Bronchial epithelial cell (primary cell): ENCODE measurements around the gene ACER1. TPM values are rescaled to one million over a fixed set of nuclear protein-coding genes. Genes with fewer than 3 reads are reported as not detected.

ENCODE experiments used
- DNase-seq: peaks from one replicate; pipeline ENCODE4 v3.0.0-alpha.2; 2010; ENCODE audit warnings: low read depth
- FAIRE-seq: peaks from 2 replicates; lab custom pipeline; 2011; peaks lifted over from hg19 to GRCh38; lab: Jason Lieb, UNC
- H3K27me3 ChIP-seq: 2 replicates; pipeline ENCODE4 v1.5.1; 2011; ENCODE audit warnings: low read length; ENCODE audit not compliant: control insufficient read depth, insufficient read depth
- H3K36me3 ChIP-seq: 2 replicates; pipeline ENCODE4 v1.5.1; 2011; ENCODE audit warnings: low read length; ENCODE audit not compliant: control insufficient read depth, insufficient read depth
- H3K4me3 ChIP-seq: 2 replicates; pipeline ENCODE4 v1.5.1; 2011; ENCODE audit warnings: mild to moderate bottlenecking, low read depth, low read length, control low read depth
- CTCF ChIP-seq: IDR thresholded peaks from 2 replicates; pipeline ENCODE4 v1.5.1; 2011; ENCODE audit warnings: mild to moderate bottlenecking, moderate library complexity, low read length, control low read depth, inconsistent platforms; ENCODE audit not compliant: insufficient read depth, severe bottlenecking
- total RNA-seq: library from RNA; depleted of rRNA; stranded (reverse); fragments of >200 nt; gene quantifications from 2 replicates; pipeline ENCODE4 v1.2.1, GENCODE V29; 2014

ACER1 gene
- total RNA-seq, 1 donor from 2014 or later, result not detected

- FAIRE-seq (no peak), DNase-seq (no peak)
- Histone ChIP-seq H3K36me3 (peaks cover 20% of the 10 kb centered on the region), H3K27me3 (no peaks in the 10 kb centered on the region), H3K4me3 (no peak overlapping the region)
- TF ChIP-seq CTCF, result no peak
These were observed 69.5 kb downstream of the ACER1 start for GRCh38 chr19:6263735-6264444.

GRCh38 chr19:6263306-6263705 is 70.1 kb downstream of the ACER1 start:
- Histone ChIP-seq H3K27me3 (no peaks in the 10 kb centered on the region), H3K36me3 (peaks cover 21% of the 10 kb centered on the region), H3K4me3 (no peak overlapping the region)
- FAIRE-seq, result no peak
- TF ChIP-seq CTCF, result no peak
- DNase-seq, result no peak

GRCh38 chr19:6262519-6262918 is 70.9 kb downstream of the ACER1 start:
- no peaks in the 10 kb centered on the region for H3K27me3 ChIP-seq
- FAIRE-seq, result no peak
- H3K36me3 ChIP-seq, result peaks cover 21% of the 10 kb centered on the region
- no peak for DNase-seq
- H3K4me3 ChIP-seq, result no peak overlapping the region
- no peak for TF ChIP-seq CTCF

- Histone ChIP-seq H3K4me3 (no peak overlapping the region), H3K27me3 (no peaks in the 10 kb centered on the region), H3K36me3 (peaks cover 20% of the 10 kb centered on the region)
- FAIRE-seq (no peak), DNase-seq (no peak)
- no peak for TF ChIP-seq CTCF
These were observed 71.5 kb downstream of the ACER1 start for GRCh38 chr19:6261883-6262282.

GRCh38 chr19:6260912-6261650 is 72.3 kb downstream of the ACER1 start:
- FAIRE-seq (no peak), DNase-seq (no peak)

More at GRCh38 chr19:6260912-6261650, 72.3 kb downstream of the ACER1 start:
- Histone ChIP-seq H3K27me3 (no peaks in the 10 kb centered on the region), H3K4me3 (no peak overlapping the region), H3K36me3 (peaks cover 19% of the 10 kb centered on the region)
- TF ChIP-seq CTCF, result peak; percentile 58
